Measurements from ENCODE around the gene TTPAL.

DNA sequence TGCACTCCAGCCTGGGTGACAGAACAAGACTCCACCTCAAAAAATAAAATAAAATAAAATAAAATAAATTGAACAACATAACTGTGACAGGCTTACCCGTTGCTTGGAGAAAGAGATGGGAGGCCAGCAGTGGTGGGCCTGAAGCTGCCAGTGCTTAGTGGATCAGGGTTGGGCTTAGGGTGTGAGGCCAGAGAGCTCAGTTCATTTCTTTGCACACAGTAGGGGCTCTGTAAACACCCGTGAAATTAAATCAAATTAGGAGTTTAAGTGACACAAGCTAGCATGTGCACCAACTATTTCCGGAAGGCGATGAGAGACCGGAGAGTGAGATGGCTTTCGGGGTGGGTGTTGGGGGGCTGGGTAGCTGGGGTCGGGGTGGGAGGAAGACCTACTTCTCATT, 25.8 kb upstream of the TTPAL start:
- TF ChIP-seq, protein P1, sequence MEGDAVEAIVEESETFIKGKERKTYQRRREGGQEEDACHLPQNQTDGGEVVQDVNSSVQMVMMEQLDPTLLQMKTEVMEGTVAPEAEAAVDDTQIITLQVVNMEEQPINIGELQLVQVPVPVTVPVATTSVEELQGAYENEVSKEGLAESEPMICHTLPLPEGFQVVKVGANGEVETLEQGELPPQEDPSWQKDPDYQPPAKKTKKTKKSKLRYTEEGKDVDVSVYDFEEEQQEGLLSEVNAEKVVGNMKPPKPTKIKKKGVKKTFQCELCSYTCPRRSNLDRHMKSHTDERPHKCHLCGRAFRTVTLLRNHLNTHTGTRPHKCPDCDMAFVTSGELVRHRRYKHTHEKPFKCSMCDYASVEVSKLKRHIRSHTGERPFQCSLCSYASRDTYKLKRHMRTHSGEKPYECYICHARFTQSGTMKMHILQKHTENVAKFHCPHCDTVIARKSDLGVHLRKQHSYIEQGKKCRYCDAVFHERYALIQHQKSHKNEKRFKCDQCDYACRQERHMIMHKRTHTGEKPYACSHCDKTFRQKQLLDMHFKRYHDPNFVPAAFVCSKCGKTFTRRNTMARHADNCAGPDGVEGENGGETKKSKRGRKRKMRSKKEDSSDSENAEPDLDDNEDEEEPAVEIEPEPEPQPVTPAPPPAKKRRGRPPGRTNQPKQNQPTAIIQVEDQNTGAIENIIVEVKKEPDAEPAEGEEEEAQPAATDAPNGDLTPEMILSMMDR (IDR thresholded peaks at IDR 0.05): no peak
- no peak for TF ChIP-seq POLR2A (IDR thresholded peaks at IDR 0.05)

Data from right lobe of liver (tissue), 4 donors.